ENCODE data around the gene FRMPD1.
"Not testable (repeated sequence)": the region's sequence is repeated elsewhere in the genome, so short reads cannot be mapped to it uniquely, and the experiment has no call there.

FRMPD1 gene
- 0 to 0.05 (median 0) reads per million in 3 experiments for total RNA-seq

GRCh38 chr9:37650873-37651768, at the start of gene FRMPD1:
Gene FRMPD1, plus strand, starts transcription at chr9:37650954. Its CDS starts 41,688 bp downstream, at chr9:37692642.
- peak; percentile 49 for DNase-seq

GRCh38 chr9:37602061-37602460, 48.7 kb upstream of the FRMPD1 start:
- DNase-seq, result not testable (repeated sequence)

- no peak for DNase-seq
These were observed 47.9 kb upstream of the FRMPD1 start for GRCh38 chr9:37602817-37603216.

DNA sequence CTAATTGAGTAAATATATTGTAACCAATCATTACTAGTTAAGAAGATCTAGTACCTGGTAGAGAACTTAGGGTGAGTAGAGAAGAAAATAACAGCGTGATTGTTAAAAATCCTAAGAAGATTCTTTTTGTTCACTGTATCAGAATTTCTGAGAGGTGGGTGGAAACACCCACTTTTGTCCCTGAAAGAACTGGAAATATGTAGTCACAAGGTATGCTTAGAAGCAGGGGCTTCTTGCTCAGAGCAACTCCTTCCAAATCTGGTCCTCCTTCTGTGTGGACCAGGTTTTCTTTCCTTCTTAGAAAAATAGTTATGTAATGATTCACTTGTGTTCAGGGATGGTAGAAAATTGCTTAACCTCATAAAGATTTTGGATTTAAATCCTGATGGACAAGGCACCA, 46.5 kb upstream of the FRMPD1 start:
- no peak for DNase-seq

DNA sequence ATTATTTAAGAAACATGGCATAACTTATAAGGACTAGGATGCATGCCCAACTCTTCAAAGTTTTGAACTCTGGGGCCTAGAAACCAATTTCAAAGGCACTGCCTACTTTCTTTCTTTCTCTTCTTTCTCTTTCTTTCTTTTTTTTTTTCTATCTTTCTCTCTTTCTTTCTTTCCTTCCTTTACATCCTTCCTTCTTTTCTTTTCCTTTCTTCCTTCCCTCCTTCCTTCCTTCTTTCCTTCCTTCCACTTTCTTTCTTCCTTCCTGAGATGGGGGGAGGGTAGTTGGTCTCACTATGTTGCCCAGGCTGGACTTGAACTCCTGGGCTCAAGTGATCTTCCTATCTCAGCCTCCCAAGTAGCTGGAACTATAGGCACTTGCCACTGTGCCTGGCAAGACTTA, 42.5 kb upstream of the FRMPD1 start:
- no peak for DNase-seq

- DNase-seq, result no peak
These were observed 40.9 kb upstream of the FRMPD1 start for GRCh38 chr9:37609735-37610397.

DNA sequence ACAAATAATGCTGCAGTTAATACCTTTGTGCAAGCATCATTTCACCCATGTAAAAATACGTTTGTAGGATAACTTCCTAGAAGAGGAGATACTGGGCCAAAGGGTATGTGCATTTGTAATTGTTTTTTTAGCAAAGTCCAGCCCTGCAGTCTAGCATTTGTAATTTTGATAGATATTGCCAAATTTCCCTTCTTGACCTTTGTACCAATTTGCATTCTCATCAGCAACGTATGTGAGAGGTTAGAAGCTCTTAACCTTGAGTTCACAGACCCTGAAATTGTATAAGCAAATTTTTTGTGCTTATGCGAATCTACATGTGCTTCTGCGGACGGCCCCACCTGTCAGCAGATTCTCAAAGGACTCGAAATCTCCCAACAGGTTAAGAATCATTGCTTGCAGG, 39.7 kb upstream of the FRMPD1 start:
- no peak for DNase-seq

DNA sequence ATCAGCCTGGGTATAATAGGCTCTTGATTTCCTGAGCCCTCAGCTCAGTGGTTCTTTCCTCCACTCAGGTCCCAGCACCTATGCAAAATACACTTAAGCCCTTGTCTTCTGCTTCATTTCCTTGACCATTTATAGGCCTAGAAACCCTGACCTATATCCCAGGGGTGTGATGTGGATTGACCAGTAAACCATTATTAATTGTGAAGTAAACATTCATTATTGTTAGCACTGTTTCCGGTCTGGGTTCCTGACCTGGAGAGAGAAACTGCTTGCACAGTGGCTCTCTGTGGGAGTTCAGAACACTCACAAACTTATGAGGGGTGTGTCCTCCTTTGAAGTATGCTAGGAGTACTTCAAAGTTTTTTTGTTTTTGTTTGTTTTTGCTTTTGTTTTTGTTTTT, 38.8 kb upstream of the FRMPD1 start:
- DNase-seq, result no peak

- DNase-seq, result no peak
These were observed 33.6 kb upstream of the FRMPD1 start for GRCh38 chr9:37617161-37617560.

- DNase-seq, result no peak
These were observed 32.9 kb upstream of the FRMPD1 start for GRCh38 chr9:37617832-37618231.

GRCh38 chr9:37618817-37619216, 31.9 kb upstream of the FRMPD1 start:
- no peak for DNase-seq

- DNase-seq, result no peak
These were observed 30.9 kb upstream of the FRMPD1 start for GRCh38 chr9:37619806-37620205.

GRCh38 chr9:37620396-37620795, 30.4 kb upstream of the FRMPD1 start:
- DNase-seq, result no peak

DNA sequence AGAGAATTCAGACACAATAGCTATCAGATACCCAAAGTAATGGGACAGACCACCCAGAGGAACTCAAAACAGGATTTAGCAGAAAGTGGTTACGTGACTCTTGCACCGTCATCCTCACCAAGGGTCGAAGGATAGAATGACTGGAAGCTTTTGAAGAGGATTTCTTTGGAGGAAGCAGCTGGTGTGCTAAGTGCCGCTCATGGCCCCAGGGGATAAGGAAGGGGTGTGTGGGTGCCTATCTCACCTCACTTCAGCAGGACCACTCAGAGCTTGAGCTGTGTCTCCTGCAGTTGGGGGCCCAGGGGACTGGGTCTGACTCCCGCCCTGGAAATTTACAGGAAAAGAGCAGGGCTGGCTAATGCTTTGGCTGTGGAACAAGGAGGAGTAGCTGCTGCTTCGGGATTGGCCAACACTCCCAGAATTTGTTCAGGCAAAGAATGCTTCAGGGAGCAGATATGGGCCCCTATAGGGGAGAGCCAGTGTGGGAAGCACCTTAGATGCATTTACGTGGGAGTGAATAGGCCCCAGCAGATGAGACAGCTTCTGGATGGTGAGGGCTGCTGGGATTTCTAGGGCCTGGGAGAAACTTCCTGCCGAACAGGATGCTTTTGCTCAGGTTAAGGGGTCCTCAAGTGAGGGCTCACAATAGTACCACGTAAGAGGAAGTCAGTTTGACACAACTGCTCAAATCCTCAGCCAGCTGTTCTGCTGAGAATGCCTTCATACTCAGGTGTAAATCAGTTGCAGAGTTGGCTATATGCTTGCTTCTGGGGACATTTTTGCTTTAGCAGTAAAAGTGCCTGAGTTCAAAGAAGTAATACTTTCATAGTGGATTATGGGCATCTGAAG, 29.3 kb upstream of the FRMPD1 start:
- DNase-seq, result no peak

DNA sequence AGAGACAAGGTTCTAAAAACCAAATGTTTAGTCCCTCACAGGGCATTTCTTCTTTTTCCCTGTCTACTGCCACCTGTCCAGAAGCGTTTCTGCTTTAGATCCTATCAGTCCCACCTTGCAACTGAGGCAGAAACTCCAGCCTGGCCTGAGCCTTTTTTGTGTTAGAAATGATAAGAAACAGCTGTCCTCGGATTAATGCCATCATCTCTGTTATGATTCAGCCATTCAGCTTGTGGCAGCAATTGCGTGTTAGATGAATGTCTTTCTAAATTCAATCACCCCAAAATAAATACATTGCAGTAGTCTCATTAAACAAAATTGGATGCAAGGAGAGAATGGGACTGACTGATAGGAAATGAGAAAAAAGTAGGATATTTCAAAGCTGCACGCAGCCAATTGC, 28.3 kb upstream of the FRMPD1 start:
- DNase-seq, result no peak

- DNase-seq, result no peak
These were observed 27.5 kb upstream of the FRMPD1 start for GRCh38 chr9:37623267-37623666.

DNA sequence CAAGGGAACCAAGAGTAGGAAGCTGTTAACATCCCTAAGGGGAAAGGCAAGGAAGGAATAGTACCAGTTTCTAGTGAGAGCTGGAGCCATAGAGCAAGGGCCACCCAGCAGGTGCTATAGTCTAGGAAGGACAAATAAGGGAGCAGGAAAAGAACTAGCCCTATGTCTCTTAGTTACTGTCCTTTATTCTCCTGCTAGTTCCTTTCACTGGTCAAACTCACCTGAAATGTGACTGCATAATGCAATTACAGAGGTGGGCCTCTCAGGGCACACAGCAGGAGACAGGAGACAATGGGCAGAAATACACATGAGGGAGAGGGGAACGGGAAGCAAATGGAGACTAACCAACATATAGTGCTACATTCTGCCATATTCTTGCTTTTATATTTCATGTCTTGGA, 26.7 kb upstream of the FRMPD1 start:
- DNase-seq, result no peak

DNA sequence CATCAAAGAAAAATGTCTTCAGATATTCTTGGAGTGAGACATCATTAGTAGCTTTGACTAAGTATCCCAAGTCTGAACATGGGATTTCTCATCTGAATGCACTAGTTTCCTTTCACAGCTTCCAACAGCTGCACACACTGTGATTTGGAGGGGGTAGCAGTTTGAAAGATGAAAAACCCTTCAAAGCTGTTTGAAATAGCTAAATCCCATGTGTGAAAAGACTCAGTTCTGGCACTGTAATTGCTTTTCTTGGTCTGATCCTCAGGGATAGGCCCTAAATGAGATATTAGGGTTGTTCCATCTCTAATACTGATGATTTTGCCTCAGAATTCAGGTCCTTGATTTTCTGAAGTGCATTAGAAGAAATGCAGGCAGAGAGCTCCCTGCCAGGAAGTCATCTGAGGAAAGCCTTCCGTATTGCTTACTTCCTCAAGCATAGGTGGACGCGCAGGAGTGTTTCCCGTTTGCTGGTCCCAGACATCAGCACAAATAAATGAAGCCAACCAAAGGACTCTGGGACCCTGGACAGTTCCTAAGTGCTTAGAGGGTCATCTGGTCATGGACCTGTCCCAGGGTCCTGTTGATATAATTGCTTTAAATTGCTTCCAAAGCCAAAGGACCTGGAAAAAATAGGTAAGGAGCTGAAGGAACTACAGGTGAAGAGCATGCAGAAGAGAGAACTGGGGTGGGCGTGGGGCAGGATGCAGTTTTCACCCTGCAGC, 25.6 kb upstream of the FRMPD1 start:
- no peak for DNase-seq

DNA sequence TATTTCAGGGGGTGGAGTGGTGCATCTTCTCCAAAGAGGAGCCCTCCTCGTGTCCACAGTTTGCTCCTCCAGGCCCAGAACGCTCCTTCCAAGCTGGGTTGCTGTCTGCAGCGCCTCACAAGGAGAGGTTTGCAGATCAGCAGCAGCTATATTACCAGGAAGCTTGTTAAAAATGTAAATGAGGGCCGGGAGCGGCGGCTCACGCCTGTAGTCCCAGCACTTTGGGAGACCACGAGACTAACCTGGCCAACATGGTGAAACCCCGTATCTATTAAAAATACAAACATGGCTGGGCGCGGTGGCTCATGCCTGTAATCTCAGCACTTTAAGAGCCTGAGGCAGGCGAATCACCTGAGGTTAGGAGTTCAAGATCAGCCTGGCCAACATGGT, 25.0 kb upstream of the FRMPD1 start:
- DNase-seq, result no peak

DNA sequence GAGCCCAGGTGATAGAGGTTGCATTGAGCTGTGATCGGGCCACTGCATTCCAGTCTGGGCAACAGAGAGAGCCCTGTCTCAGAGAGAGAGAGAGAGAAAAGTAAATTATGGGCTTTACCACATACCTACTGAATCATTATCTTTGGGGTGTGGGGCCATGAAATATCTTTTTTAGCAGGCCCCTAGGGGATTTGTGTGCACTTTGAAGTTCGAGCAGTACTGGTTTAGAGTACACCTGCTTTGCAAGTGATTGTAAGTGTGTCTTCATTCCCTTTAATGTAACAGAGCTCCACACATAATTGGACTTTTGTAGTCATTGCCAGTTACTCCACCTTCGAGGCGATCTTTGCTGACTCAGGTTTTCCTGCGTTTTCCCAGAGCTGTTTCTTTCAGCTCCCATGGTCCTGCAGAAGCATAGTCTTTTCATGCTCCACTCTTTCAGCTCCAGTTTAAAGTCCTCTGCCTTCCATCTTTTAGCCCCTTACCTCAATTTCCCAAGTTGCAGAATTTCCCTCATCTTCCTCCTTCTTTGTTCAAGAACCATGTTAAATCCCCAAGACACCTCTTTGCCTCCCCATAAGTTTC, 24.0 kb upstream of the FRMPD1 start:
- DNase-seq, result no peak

DNA sequence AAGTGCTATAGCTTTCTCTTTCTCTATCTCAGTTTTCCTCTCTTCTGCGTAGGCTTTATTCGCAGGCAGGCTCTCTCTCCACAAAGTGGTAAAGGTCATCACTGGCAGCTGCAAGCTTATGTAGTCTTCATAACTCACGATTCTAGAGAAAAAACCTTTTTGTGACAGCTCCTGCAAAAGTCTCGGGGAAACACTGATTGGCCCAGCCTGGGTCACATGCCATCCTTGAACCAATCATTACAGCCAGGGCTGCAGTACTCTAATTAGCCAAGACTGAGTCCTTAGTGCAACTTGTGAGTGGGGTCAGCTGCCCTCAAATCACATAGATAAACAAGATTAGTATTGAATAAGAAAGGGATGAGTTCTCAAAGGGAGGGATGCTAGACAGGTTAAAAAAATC, 18.3 kb upstream of the FRMPD1 start:
- DNase-seq, result no peak

DNA sequence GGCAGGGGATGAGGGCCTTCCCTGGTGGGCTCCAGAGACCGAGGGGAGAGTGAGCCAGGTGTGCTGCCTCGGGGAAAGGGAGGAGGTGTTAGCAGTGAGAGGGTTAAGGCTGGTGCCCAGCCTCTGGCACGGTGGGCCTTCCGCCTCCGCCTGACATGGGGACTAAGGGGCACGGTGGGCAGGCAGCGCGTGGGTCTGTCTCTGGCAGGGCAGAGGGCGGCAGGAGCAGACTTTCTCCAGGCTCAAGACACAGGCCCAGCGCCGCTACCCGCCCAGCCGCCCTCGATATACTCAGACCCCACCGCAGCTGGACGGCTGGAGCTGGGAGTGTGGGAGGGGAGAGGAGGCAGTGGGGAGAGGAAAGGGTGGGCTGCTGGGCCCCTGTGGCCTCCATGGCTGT, 14.9 kb upstream of the FRMPD1 start:
- no peak for DNase-seq
